Smooth muscle cell (in vitro differentiated cells): ENCODE data around the gene GCN1. TPM values are rescaled to one million over a fixed set of nuclear protein-coding genes. Genes with fewer than 3 reads are reported as not detected.

Experiments
- DNase-seq: peaks from one replicate; lab custom pipeline; 2025; ENCODE audit not compliant: unreplicated experiment; lab: John Stamatoyannopoulos, UW
- H2AFZ ChIP-seq: fragments of 200-600 bp; sonication (generic); 2 replicates; pipeline ENCODE4 v1.6.0; 2016; ENCODE audit warnings: antibody characterized with exemption, low read depth, mild to moderate bottlenecking
- H3F3A ChIP-seq: fragments of 200-600 bp; sonication (generic); 2 replicates; pipeline ENCODE4 v1.6.0; 2017; ENCODE audit warnings: antibody characterized with exemption, low read depth
- H3K27ac ChIP-seq: fragments of 200-600 bp; sonication (generic); 2 replicates; pipeline ENCODE4 v1.5.1; 2016; ENCODE audit warnings: low read depth, mild to moderate bottlenecking
- H3K27me3 ChIP-seq: fragments of 200-600 bp; sonication (generic); 2 replicates; pipeline ENCODE4 v1.6.1; 2016; ENCODE audit warnings: low read depth, mild to moderate bottlenecking
- H3K36me3 ChIP-seq: fragments of 200-600 bp; sonication (generic); 2 replicates; pipeline ENCODE4 v1.5.1; 2016; ENCODE audit warnings: low read depth
- H3K4me1 ChIP-seq: fragments of 200-600 bp; sonication (generic); 2 replicates; pipeline ENCODE4 v1.5.1; 2016; ENCODE audit warnings: low read depth
- H3K4me2 ChIP-seq: fragments of 200-600 bp; sonication (generic); 2 replicates; pipeline ENCODE4 v1.6.0; 2016; ENCODE audit warnings: mild to moderate bottlenecking
- H3K4me3 ChIP-seq: fragments of 200-600 bp; sonication (generic); 2 replicates; pipeline ENCODE4 v1.5.1; 2016; ENCODE audit warnings: mild to moderate bottlenecking
- H3K79me2 ChIP-seq: fragments of 200-600 bp; sonication (generic); 2 replicates; pipeline ENCODE4 v1.6.0; 2016; ENCODE audit warnings: low read depth, mild to moderate bottlenecking
- H3K9ac ChIP-seq: fragments of 200-600 bp; sonication (generic); 2 replicates; pipeline ENCODE4 v1.6.0; 2016; ENCODE audit warnings: low read depth
- H3K9me3 ChIP-seq: fragments of 200-600 bp; sonication (generic); replicated peaks from 2 replicates; pipeline ENCODE4 v1.5.1; 2016; ENCODE audit warnings: low read depth
- H4K20me1 ChIP-seq: fragments of 200-600 bp; sonication (generic); 2 replicates; pipeline ENCODE4 v1.6.0; 2016; ENCODE audit warnings: low read depth
- whole genome bisulfite sequencing: methylation state at CpG from one replicate; pipeline ENCODE4 v1.1.7; 2016; ENCODE audit warnings: low lambda C conversion rate; 5-methylcytosine and 5-hydroxymethylcytosine counted together
- polyA plus RNA-seq: library from polyadenylated mRNA; unstranded; fragments of >200 nt; fragmentation: Nextera tagmentation; extraction: Ambion mirVana; gene quantifications from 2 replicates; pipeline ENCODE4 v1.2.1, GENCODE V29; 2016
- total RNA-seq: library from RNA; depleted of rRNA; stranded (reverse); fragments of >200 nt; gene quantifications from 2 replicates; pipeline ENCODE4 v1.2.3, GENCODE V29; 2014
- TF ChIP-seq, protein P1 (sequence below): fragments of 200-600 bp; sonication (generic); IDR thresholded peaks from 2 replicates; pipeline ENCODE4 v1.5.1; 2017; ENCODE audit warnings: borderline replicate concordance, mild to moderate bottlenecking, antibody characterized with exemption; ENCODE audit not compliant: insufficient read depth, poor library complexity, severe bottlenecking

The GCN1 gene
- total and polyA plus RNA-seq, 2 experiments from 2014 or later, result 31.6 to 44.3 TPM

GRCh38 chr12:120101182-120101581, 93.3 kb downstream of the GCN1 start:
- WGBS, result 94% methylated on average over 11 of the region's 11 CpGs
- Histone ChIP-seq H3K27me3 (no peaks in the 10 kb centered on the region), H2AFZ (no peak overlapping the region), H3K79me2 (peaks cover 46% of the 10 kb centered on the region), H3K36me3 (no peaks in the 10 kb centered on the region), H4K20me1 (peaks cover 79% of the 10 kb centered on the region), H3K9ac (no peak overlapping the region), H3F3A (no peaks in the 10 kb centered on the region), H3K27ac (no peak overlapping the region), H3K9me3 (no peaks in the 10 kb centered on the region), H3K4me3 (no peak overlapping the region), H3K4me2 (no peak overlapping the region), H3K4me1 (no peaks in the 10 kb centered on the region)
- DNase-seq, result no peak
- TF ChIP-seq, protein P1, sequence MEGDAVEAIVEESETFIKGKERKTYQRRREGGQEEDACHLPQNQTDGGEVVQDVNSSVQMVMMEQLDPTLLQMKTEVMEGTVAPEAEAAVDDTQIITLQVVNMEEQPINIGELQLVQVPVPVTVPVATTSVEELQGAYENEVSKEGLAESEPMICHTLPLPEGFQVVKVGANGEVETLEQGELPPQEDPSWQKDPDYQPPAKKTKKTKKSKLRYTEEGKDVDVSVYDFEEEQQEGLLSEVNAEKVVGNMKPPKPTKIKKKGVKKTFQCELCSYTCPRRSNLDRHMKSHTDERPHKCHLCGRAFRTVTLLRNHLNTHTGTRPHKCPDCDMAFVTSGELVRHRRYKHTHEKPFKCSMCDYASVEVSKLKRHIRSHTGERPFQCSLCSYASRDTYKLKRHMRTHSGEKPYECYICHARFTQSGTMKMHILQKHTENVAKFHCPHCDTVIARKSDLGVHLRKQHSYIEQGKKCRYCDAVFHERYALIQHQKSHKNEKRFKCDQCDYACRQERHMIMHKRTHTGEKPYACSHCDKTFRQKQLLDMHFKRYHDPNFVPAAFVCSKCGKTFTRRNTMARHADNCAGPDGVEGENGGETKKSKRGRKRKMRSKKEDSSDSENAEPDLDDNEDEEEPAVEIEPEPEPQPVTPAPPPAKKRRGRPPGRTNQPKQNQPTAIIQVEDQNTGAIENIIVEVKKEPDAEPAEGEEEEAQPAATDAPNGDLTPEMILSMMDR, result no peak

GRCh38 chr12:120100630-120101029, 93.9 kb downstream of the GCN1 start:
- H3K4me3 ChIP-seq, result no peak overlapping the region
- H3K27ac ChIP-seq, result no peak overlapping the region
- H2AFZ ChIP-seq, result no peak overlapping the region
- TF ChIP-seq, protein P1, result no peak
- H3F3A ChIP-seq, result no peaks in the 10 kb centered on the region
- no peak overlapping the region for H3K9ac ChIP-seq
- no peak overlapping the region for H3K4me2 ChIP-seq
- WGBS, result 92% methylated on average over 21 of the region's 21 CpGs
- no peaks in the 10 kb centered on the region for H3K27me3 ChIP-seq
- H3K79me2 ChIP-seq, result peaks cover 42% of the 10 kb centered on the region
- H3K4me1 ChIP-seq, result no peaks in the 10 kb centered on the region
- no peaks in the 10 kb centered on the region for H3K36me3 ChIP-seq
- no peaks in the 10 kb centered on the region for H3K9me3 ChIP-seq
- DNase-seq, result no peak
- H4K20me1 ChIP-seq, result peaks cover 75% of the 10 kb centered on the region

GRCh38 chr12:120099738-120100137, 94.8 kb downstream of the GCN1 start:
- H3K27me3 ChIP-seq, result no peaks in the 10 kb centered on the region
- H3K4me2 ChIP-seq, result no peak overlapping the region
- H3K4me3 ChIP-seq, result no peak overlapping the region
- H2AFZ ChIP-seq, result no peak overlapping the region
- H3K4me1 ChIP-seq, result no peaks in the 10 kb centered on the region
- H3K36me3 ChIP-seq, result no peaks in the 10 kb centered on the region
- DNase-seq, result no peak
- peaks cover 75% of the 10 kb centered on the region for H4K20me1 ChIP-seq
- 96% methylated on average over 11 of the region's 11 CpGs for WGBS
- TF ChIP-seq, protein P1, result no peak
- H3K79me2 ChIP-seq, result peaks cover 36% of the 10 kb centered on the region
- H3K9me3 ChIP-seq, result no peaks in the 10 kb centered on the region
- H3K9ac ChIP-seq, result no peak overlapping the region
- H3F3A ChIP-seq, result no peaks in the 10 kb centered on the region
- H3K27ac ChIP-seq, result no peak overlapping the region

GRCh38 chr12:120098756-120099470, 95.6 kb downstream of the GCN1 start:
- H3K4me2 ChIP-seq, result no peak overlapping the region
- no peak overlapping the region for H2AFZ ChIP-seq
- H3F3A ChIP-seq, result no peaks in the 10 kb centered on the region
- TF ChIP-seq, protein P1, result no peak
- no peak overlapping the region for H3K27ac ChIP-seq
- H3K27me3 ChIP-seq, result no peaks in the 10 kb centered on the region
- peaks cover 74% of the 10 kb centered on the region for H4K20me1 ChIP-seq
- H3K4me3 ChIP-seq, result no peak overlapping the region
- peaks cover 30% of the 10 kb centered on the region for H3K79me2 ChIP-seq
- WGBS, result 94% methylated on average over 36 of the region's 36 CpGs
- no peak overlapping the region for H3K9ac ChIP-seq
- no peaks in the 10 kb centered on the region for H3K9me3 ChIP-seq
- no peak for DNase-seq
- H3K4me1 ChIP-seq, result peaks cover 6% of the 10 kb centered on the region
- H3K36me3 ChIP-seq, result no peaks in the 10 kb centered on the region
